ENCODE measurements around the gene OR10D3. TPM values are rescaled to one million over a fixed set of nuclear protein-coding genes. Genes with fewer than 3 reads are reported as not detected.

OR10D3 gene
- total RNA-seq, 1 donor from 2014 or later = not detected

GRCh38 chr11:124207102-124207792 lies 24.1 kb downstream of the OR10D3 start:
- Mint-ChIP-seq H3K4me3 (no peak overlapping the region), H3K27me3 (ENCODE audit: low read depth) (peaks cover 5% of the 10 kb centered on the region), H3K9me3 (no peaks in the 10 kb centered on the region), H3K36me3 (no peaks in the 10 kb centered on the region), H3K27ac (no peak overlapping the region), H3K4me1 (no peaks in the 10 kb centered on the region)
- no peak for DNase-seq (ENCODE audit: low spot score in 2 of 2, unreplicated experiment in 2 of 2)
- no peak for TF ChIP-seq CTCF (IDR thresholded peaks at IDR 0.05; ENCODE audit: unreplicated experiment)

- Mint-ChIP-seq H3K9me3 (no peaks in the 10 kb centered on the region), H3K4me3 (no peak overlapping the region), H3K27ac (no peak overlapping the region), H3K4me1 (no peaks in the 10 kb centered on the region), H3K27me3 (ENCODE audit: low read depth) (peaks cover 12% of the 10 kb centered on the region), H3K36me3 (no peaks in the 10 kb centered on the region)
- no peak for DNase-seq (ENCODE audit: low spot score in 2 of 2, unreplicated experiment in 2 of 2)
- no peak for TF ChIP-seq CTCF (IDR thresholded peaks at IDR 0.05; ENCODE audit: unreplicated experiment)
Observed at GRCh38 chr11:124209824-124210357, 26.7 kb downstream of the OR10D3 start.

- no peak for DNase-seq (ENCODE audit: low spot score in 2 of 2, unreplicated experiment in 2 of 2)
- H3K9me3 Mint-ChIP-seq = no peaks in the 10 kb centered on the region
- no peak overlapping the region for H3K27ac Mint-ChIP-seq
- no peaks in the 10 kb centered on the region for H3K36me3 Mint-ChIP-seq
- no peak overlapping the region for H3K4me3 Mint-ChIP-seq
- TF ChIP-seq CTCF (IDR thresholded peaks at IDR 0.05; ENCODE audit: unreplicated experiment) = no peak
- no peaks in the 10 kb centered on the region for H3K4me1 Mint-ChIP-seq
- H3K27me3 Mint-ChIP-seq (ENCODE audit: low read depth) = peaks cover 15% of the 10 kb centered on the region
Observed at GRCh38 chr11:124210421-124210820, 27.3 kb downstream of the OR10D3 start.

- H3K4me1 Mint-ChIP-seq = no peaks in the 10 kb centered on the region
- no peaks in the 10 kb centered on the region for H3K9me3 Mint-ChIP-seq
- TF ChIP-seq CTCF (IDR thresholded peaks at IDR 0.05; ENCODE audit: unreplicated experiment) = no peak
Observed at GRCh38 chr11:124211321-124211720, 28.2 kb downstream of the OR10D3 start.

GRCh38 chr11:124214027-124214426 lies 30.9 kb downstream of the OR10D3 start:
- Mint-ChIP-seq H3K4me1 (no peaks in the 10 kb centered on the region), H3K36me3 (no peaks in the 10 kb centered on the region), H3K4me3 (no peak overlapping the region), H3K27me3 (ENCODE audit: low read depth) (peaks cover 21% of the 10 kb centered on the region), H3K9me3 (no peaks in the 10 kb centered on the region), H3K27ac (no peak overlapping the region)
- DNase-seq (ENCODE audit: low spot score in 2 of 2, unreplicated experiment in 2 of 2) = no peak
- TF ChIP-seq CTCF (IDR thresholded peaks at IDR 0.05; ENCODE audit: unreplicated experiment) = no peak

More at GRCh38 chr11:124211321-124211720, 28.2 kb downstream of the OR10D3 start:
- Mint-ChIP-seq H3K36me3 (no peaks in the 10 kb centered on the region), H3K4me3 (no peak overlapping the region), H3K27me3 (ENCODE audit: low read depth) (peaks cover 16% of the 10 kb centered on the region), H3K27ac (no peak overlapping the region)
- DNase-seq (ENCODE audit: low spot score in 2 of 2, unreplicated experiment in 2 of 2) = no peak

Data from mesothelial cell of epicardium (in vitro differentiated cells).